ENCODE data around the gene TUBGCP2.

TUBGCP2 gene

GRCh38 chr10:133278577-133279265, 30.0 kb downstream of the TUBGCP2 start:
- no peak for TF ChIP-seq CTCF (conservative IDR thresholded peaks at IDR 0.05)
- peak overlapping the region; percentile 61 for H3K27ac ChIP-seq

- H3K27ac ChIP-seq: peak overlapping the region; percentile 61
- no peak for TF ChIP-seq CTCF (conservative IDR thresholded peaks at IDR 0.05)
Observed at GRCh38 chr10:133277993-133278576, 30.6 kb downstream of the TUBGCP2 start.

- TF ChIP-seq CTCF (conservative IDR thresholded peaks at IDR 0.05): no peak
- peak overlapping the region; percentile 61 for H3K27ac ChIP-seq
Observed at GRCh38 chr10:133277277-133277992, 31.2 kb downstream of the TUBGCP2 start.

GRCh38 chr10:133276435-133277201, 32.1 kb downstream of the TUBGCP2 start, which contains the start of gene ADAM8:
TSS of gene ADAM8 (minus strand) at chr10:133276868. CDS start at chr10:133276817, 51 bp downstream.
- H3K27ac ChIP-seq: peak within 1 kb of the TSS; percentile 61

GRCh38 chr10:133276100-133276434, 32.6 kb downstream of the TUBGCP2 start:
- no peak for TF ChIP-seq CTCF (conservative IDR thresholded peaks at IDR 0.05)
- no peak overlapping the region; the same call in 1 of the 2 replicates for H3K27ac ChIP-seq

More at GRCh38 chr10:133276435-133277201, 32.1 kb downstream of the TUBGCP2 start, which contains the start of gene ADAM8:
- TF ChIP-seq CTCF (conservative IDR thresholded peaks at IDR 0.05): no peak

GRCh38 chr10:133275684-133276092, 33.0 kb downstream of the TUBGCP2 start:
- TF ChIP-seq CTCF (conservative IDR thresholded peaks at IDR 0.05): no peak
- H3K27ac ChIP-seq: no peak overlapping the region

Data from VCaP (cell line).